Bronchial smooth muscle cell (primary cell): ENCODE results near the gene PRC1. TPM values are rescaled to one million over a fixed set of nuclear protein-coding genes. Genes with fewer than 3 reads are reported as not detected.

ENCODE experiments used
- total RNA-seq: library from RNA; depleted of rRNA; stranded (reverse); fragments of >200 nt; gene quantifications from 2 replicates; pipeline ENCODE4 v1.2.1, GENCODE V29; 2014

PRC1 gene, protein sequence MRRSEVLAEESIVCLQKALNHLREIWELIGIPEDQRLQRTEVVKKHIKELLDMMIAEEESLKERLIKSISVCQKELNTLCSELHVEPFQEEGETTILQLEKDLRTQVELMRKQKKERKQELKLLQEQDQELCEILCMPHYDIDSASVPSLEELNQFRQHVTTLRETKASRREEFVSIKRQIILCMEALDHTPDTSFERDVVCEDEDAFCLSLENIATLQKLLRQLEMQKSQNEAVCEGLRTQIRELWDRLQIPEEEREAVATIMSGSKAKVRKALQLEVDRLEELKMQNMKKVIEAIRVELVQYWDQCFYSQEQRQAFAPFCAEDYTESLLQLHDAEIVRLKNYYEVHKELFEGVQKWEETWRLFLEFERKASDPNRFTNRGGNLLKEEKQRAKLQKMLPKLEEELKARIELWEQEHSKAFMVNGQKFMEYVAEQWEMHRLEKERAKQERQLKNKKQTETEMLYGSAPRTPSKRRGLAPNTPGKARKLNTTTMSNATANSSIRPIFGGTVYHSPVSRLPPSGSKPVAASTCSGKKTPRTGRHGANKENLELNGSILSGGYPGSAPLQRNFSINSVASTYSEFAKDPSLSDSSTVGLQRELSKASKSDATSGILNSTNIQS
- total RNA-seq = 10.7 and 25.7 TPM in 2 replicates

GRCh38 chr15:90994417-90995311, at the start of gene PRC1:
PRC1 (minus strand) TSS chr15:90994535; CDS start chr15:90994417, 118 bp downstream.

DNA sequence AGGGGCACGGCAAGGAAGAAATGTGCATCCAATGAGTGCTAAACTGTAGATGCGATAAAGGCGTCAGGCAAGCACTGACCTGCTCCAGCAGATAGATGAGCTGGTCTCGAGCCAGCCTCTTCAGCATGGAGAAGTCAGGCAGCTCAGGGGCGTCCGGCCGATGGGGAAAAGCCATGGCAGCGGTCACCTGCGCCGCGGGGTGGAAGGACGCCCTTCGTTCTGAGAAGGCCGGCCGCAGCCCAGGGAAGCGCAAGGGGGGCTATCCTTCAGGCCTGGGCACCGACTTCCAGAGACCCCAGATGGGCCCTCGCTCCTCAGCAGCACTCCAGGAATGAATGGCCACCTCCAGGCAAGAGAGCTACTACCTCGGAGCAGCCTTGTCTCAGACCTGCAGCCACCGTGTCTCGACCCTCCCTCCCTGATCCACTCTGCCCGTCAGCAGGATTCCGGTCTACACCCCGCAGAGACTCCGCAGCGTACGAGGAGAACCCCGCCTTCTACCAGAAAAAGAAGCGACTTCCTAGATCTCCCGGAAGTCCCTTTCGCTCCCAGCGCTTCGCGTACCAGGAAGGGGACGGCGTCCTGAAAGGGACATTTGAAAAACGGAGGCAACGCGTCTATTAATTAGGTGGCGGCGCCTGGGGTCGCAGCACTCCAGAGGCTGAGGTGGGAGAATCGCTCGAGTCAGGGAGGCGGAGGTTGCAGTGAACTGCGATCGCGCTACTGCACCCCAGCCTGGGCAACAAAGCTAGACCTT, 27.9 kb upstream of the PRC1 start, which contains the start of gene VPS33B:
Gene VPS33B, minus strand, starts transcription at position 520 of the 757 bp plus-strand sequence. Its CDS starts 345 bp downstream, at position 175.

GRCh38 chr15:90954712-90955623, 39.4 kb downstream of the PRC1 start, which contains the start of gene RCCD1:
RCCD1 (plus strand) TSS chr15:90954884; CDS start chr15:90956735, 1,851 bp downstream.

GRCh38 chr15:90934949-90935751, 59.2 kb downstream of the PRC1 start, which contains the start of gene UNC45A:
UNC45A (plus strand) TSS chr15:90935285; CDS start chr15:90935325, 40 bp downstream.

GRCh38 chr15:90931828-90932659, 62.3 kb downstream of the PRC1 start, which contains the start of gene HDDC3:
HDDC3 (minus strand) TSS chr15:90932549; CDS start chr15:90932540, 9 bp downstream.

Other genes with a start within 250 kb of the PRC1 start
- gene FURIN, start 125.9 kb downstream of the PRC1 start, total RNA-seq = 23.3 and 31.1 TPM in 2 replicates
- gene FES, start 110.0 kb downstream of the PRC1 start, total RNA-seq = 30.7 and 52.2 TPM in 2 replicates
- 6.8 and 11.2 TPM in 2 replicates for gene MAN2A2, start 91.2 kb downstream of the PRC1 start, total RNA-seq
- 10.2 and 16.2 TPM in 2 replicates for gene HDDC3, start 62.0 kb downstream of the PRC1 start, total RNA-seq
- 103 and 124 TPM in 2 replicates for gene UNC45A, start 59.2 kb downstream of the PRC1 start, total RNA-seq
- gene RCCD1, start 39.7 kb downstream of the PRC1 start, total RNA-seq = 5.8 and 8.2 TPM in 2 replicates
- gene VPS33B, start 28.1 kb upstream of the PRC1 start, total RNA-seq = 11.5 and 12.1 TPM in 2 replicates
- gene SV2B, start 105.7 kb upstream of the PRC1 start, total RNA-seq = under 0.01 TPM in 2 replicates